IMR-90 (cell line): ENCODE results near the gene CDH23. TPM values are rescaled to one million over a fixed set of nuclear protein-coding genes. Genes with fewer than 3 reads are reported as not detected.

ENCODE experiments used
- ATAC-seq: fragments of 200-7000 bp; cut with Tn5 transposase; 2 replicates; pipeline ENCODE4 v1.9.1; 2020; ENCODE audit warnings: low read depth, mild to moderate bottlenecking, moderate library complexity
- BruUV-seq: library from RNA; stranded (reverse); fragments of 400-500 nt; replicated peaks from 2 replicates; lab custom pipeline; 2021; lab: Mats Ljungman, UMichigan
- CTCF ChIA-PET: fragments of 300-600 bp; formaldehyde crosslinking; extraction: SDS; loops from one replicate; lab custom pipeline; 2021; ENCODE audit warnings: antibody characterized with exemption; lab: Yijun Ruan, JAX
- POLR2A ChIA-PET: fragments of 300-600 bp; sonication (Branson Sonifier 250); formaldehyde crosslinking; loops from one replicate; lab custom pipeline; 2022; ENCODE audit warnings: antibody characterized with exemption; ENCODE audit not compliant: unreplicated experiment; lab: Charles Lee
- DNase-seq: peaks from one replicate; pipeline ENCODE4 v3.0.0; 2013
- H2AFZ ChIP-seq: replicated peaks from 2 replicates; pipeline ENCODE3; 2013; ENCODE audit warnings: low read length, mild to moderate bottlenecking; ENCODE audit not compliant: poor library complexity
- H2AK5ac ChIP-seq: 2 replicates; pipeline ENCODE4 v1.6.1; 2013; ENCODE audit warnings: low read depth, low read length, inconsistent platforms
- H2AK9ac ChIP-seq: replicated peaks from 2 replicates; pipeline ENCODE3; 2013; ENCODE audit warnings: mild to moderate bottlenecking, low read depth, low read length, moderate library complexity; ENCODE audit not compliant: poor library complexity
- H2BK120ac ChIP-seq: 2 replicates; pipeline ENCODE4 v1.6.1; 2013; ENCODE audit warnings: low read depth, low read length, inconsistent platforms
- H2BK15ac ChIP-seq: 3 replicates; pipeline ENCODE4 v1.6.1; 2013; ENCODE audit warnings: low read depth, low read length, inconsistent platforms
- H2BK20ac ChIP-seq: 2 replicates; pipeline ENCODE4 v1.6.1; 2013; ENCODE audit warnings: low read depth, mild to moderate bottlenecking, inconsistent platforms, low read length, moderate library complexity
- H2BK5ac ChIP-seq: 2 replicates; pipeline ENCODE4 v1.6.1; 2013; ENCODE audit warnings: mild to moderate bottlenecking, low read depth, low read length, inconsistent platforms; ENCODE audit not compliant: poor library complexity, severe bottlenecking
- H3K14ac ChIP-seq: replicated peaks from 2 replicates; pipeline ENCODE4 v1.6.1; 2013; ENCODE audit warnings: low read depth, low read length, inconsistent platforms
- H3K18ac ChIP-seq: 2 replicates; pipeline ENCODE4 v1.6.1; 2013; ENCODE audit warnings: low read depth, low read length, control low read depth
- H3K23ac ChIP-seq: 2 replicates; pipeline ENCODE4 v1.6.1; 2013; ENCODE audit warnings: low read depth, low read length, inconsistent platforms
- H3K27ac ChIP-seq: 2 replicates; pipeline ENCODE4 v1.5.1; 2013; ENCODE audit warnings: mild to moderate bottlenecking, control low read depth, low read length; ENCODE audit not compliant: insufficient read depth
- H3K27me3 ChIP-seq: 2 replicates; pipeline ENCODE4 v1.6.1; 2013; ENCODE audit warnings: low read length; ENCODE audit not compliant: control insufficient read depth, insufficient read depth
- H3K36me3 ChIP-seq: 2 replicates; pipeline ENCODE4 v1.6.1; 2013; ENCODE audit warnings: low read length, mixed read lengths; ENCODE audit not compliant: control insufficient read depth, insufficient read depth
- H3K4ac ChIP-seq: 2 replicates; pipeline ENCODE4 v1.6.1; 2013; ENCODE audit warnings: low read depth, low read length, inconsistent platforms
- H3K4me1 ChIP-seq: 2 replicates; pipeline ENCODE4 v1.6.1; 2013; ENCODE audit warnings: low read length, mixed read lengths; ENCODE audit not compliant: control insufficient read depth, insufficient read depth
- H3K4me2 ChIP-seq: 2 replicates; pipeline ENCODE4 v1.6.1; 2013; ENCODE audit warnings: low read depth, mild to moderate bottlenecking, control low read depth, low read length, moderate library complexity
- H3K4me3 ChIP-seq: 2 replicates; pipeline ENCODE4 v1.5.1; 2013; ENCODE audit warnings: low read depth, mild to moderate bottlenecking, control low read depth, low read length, moderate library complexity; ENCODE audit not compliant: insufficient read depth
- H3K56ac ChIP-seq: 2 replicates; pipeline ENCODE4 v1.6.1; 2013; ENCODE audit warnings: low read length, inconsistent platforms; ENCODE audit not compliant: insufficient read depth; ENCODE audit errors: extremely low read depth
- H3K79me1 ChIP-seq, 2 experiments: 2 replicates each; pipeline ENCODE4 v1.6.1; 2013; ENCODE audit warnings: low read length in 2 of 2, inconsistent platforms in 1 of 2, low read depth in 1 of 2
- H3K9ac ChIP-seq: 2 replicates; pipeline ENCODE4 v1.6.1; 2013; ENCODE audit warnings: low read depth, low read length, control low read depth
- H3K9me1 ChIP-seq: 2 replicates; pipeline ENCODE4 v1.6.1; 2013; ENCODE audit warnings: low read length, inconsistent platforms; ENCODE audit not compliant: insufficient read depth
- H3K9me3 ChIP-seq: 2 replicates; pipeline ENCODE4 v1.6.1; 2013; ENCODE audit warnings: low read length; ENCODE audit not compliant: control insufficient read depth, insufficient read depth
- H4K20me1 ChIP-seq: 2 replicates; pipeline ENCODE4 v1.6.1; 2013; ENCODE audit warnings: low read length, inconsistent platforms; ENCODE audit not compliant: insufficient read depth
- H4K5ac ChIP-seq: 2 replicates; pipeline ENCODE4 v1.6.1; 2013; ENCODE audit warnings: mild to moderate bottlenecking, low read depth, low read length, control low read depth
- H4K8ac ChIP-seq, 2 experiments: 2 replicates each; pipeline ENCODE4 v1.6.1; 2013; ENCODE audit warnings: low read depth in 2 of 2, low read length in 2 of 2, control low read depth in 1 of 2, inconsistent platforms in 1 of 2
- H4K91ac ChIP-seq: 2 replicates; pipeline ENCODE4 v1.6.1; 2013; ENCODE audit warnings: low read depth, low read length, inconsistent platforms; ENCODE audit not compliant: insufficient read depth
- CHD1 ChIP-seq: IDR thresholded peaks from 2 replicates; pipeline ENCODE4 v1.6.1; 2012; ENCODE audit warnings: low read depth, low read length, improper control_type of control experiment
- WGBS, 2 experiments: methylation state at CpG; one replicate each; pipeline versions ENCODE4 v1.1.5 to v1.1.7; 2013; ENCODE audit warnings: missing lambda C conversion rate in 2 of 2; ENCODE audit not compliant: insufficient read length in 1 of 2; ENCODE audit errors: extremely low coverage in 2 of 2; 5-methylcytosine and 5-hydroxymethylcytosine counted together
- dilution Hi-C: fragments of 300-500 bp; cut with HindIII; formaldehyde crosslinking; loops from one replicate; pipeline ENCODE4 v1.14.3; 2018; ENCODE audit warnings: low sequenced_read_pairs; ENCODE audit not compliant: unreplicated experiment
- in situ Hi-C: fragments of 300-500 bp; cut with MboI; formaldehyde crosslinking; loops from 3 replicates; pipeline ENCODE4 v1.14.3; 2019; ENCODE audit warnings: low sequenced_read_pairs, inconsistent platforms, mixed read lengths
- intact Hi-C: fragments of 100-400 bp; cut with micrococcal nuclease; formaldehyde crosslinking; loops from 2 replicates; pipeline ENCODE4 v1.10.0; 2022
- polyA plus RNA-seq, 3 experiments: library from polyadenylated mRNA; depleted of rRNA; stranded (reverse); fragments of >200 nt; gene quantifications; 2 replicates each; pipeline ENCODE4 v1.2.3, GENCODE V29; 2012; ENCODE audit warnings: low replicate concordance in 1 of 3
- total RNA-seq: library from RNA; depleted of rRNA; stranded (reverse); fragments of >200 nt; gene quantifications from 2 replicates; pipeline ENCODE4 v1.2.3, GENCODE V29; 2012

The CDH23 gene
- total and polyA plus RNA-seq, 2 of the 4 experiments (the other 2 are of a cell fraction): under 0.01 to 0.03 TPM

DNA sequence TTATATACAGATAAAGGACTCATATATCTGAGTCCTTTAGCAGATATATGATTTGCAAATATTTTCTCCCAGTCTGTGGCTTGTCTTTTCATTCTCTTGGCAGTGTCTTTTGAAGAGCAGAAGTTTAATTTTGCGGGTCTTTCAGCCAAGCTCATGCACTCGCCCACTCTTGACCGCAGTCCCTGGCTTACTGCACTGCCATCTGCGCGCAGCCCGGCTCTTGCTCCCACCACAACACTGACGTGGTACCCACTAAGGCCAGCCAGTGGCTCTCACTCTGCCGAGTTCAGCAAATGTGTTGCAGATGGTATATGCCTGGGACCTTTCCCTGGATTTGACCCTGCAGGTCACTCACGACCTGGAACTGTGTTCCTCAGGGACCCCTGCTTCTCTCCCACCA is 74.3 kb downstream of the CDH23 start:
- POLR2A ChIA-PET: no interaction called here
- CTCF ChIA-PET: no interaction called here
- Histone ChIP-seq H3K9me1 (no peaks in the 10 kb centered on the region), H4K20me1 (no peaks in the 10 kb centered on the region), H3K27ac (no peak overlapping the region), H2BK15ac (no peak overlapping the region), H3K23ac (no peak overlapping the region), H3K56ac (no peak overlapping the region), H3K4me2 (no peak overlapping the region), H3K4ac (no peak overlapping the region), H4K5ac (no peak overlapping the region), H3K4me3 (no peak overlapping the region), H3K9ac (no peak overlapping the region), H3K36me3 (no peaks in the 10 kb centered on the region), H2BK120ac (no peak overlapping the region), H3K4me1 (no peaks in the 10 kb centered on the region), H4K8ac (no peak overlapping the region), H2AK5ac (no peak overlapping the region), H3K27me3 (peaks cover 30% of the 10 kb centered on the region), H2BK5ac (no peak overlapping the region), H3K18ac (no peak overlapping the region), H2AFZ (no peak overlapping the region), H2BK20ac (no peak overlapping the region), H3K79me1 (no peaks in the 10 kb centered on the region), H4K91ac (no peak overlapping the region), H3K14ac (no peak overlapping the region), H2AK9ac (no peak overlapping the region), H3K9me3 (no peaks in the 10 kb centered on the region)
- intact Hi-C loops: no loop called here
- TF ChIP-seq CHD1: no peak
- DNase-seq (no peak), ATAC-seq (no peak)
- WGBS, 2 experiments: 77% methylated on average over 7 of the region's 9 CpGs; no CpG with 5 or more reads in 1 of the 2 experiments
- dilution Hi-C loops: no loop called here
- no TSS peak for BruUV-seq
- in situ Hi-C loops: no loop called here
